Caki2 (cell line): ENCODE results near the gene CCDC33. TPM values are rescaled to one million over a fixed set of nuclear protein-coding genes. Genes with fewer than 3 reads are reported as not detected.

Experiments
- DNase-seq: peaks from one replicate; pipeline ENCODE4 v3.0.0-alpha.2; 2015; ENCODE audit warnings: low read depth
- in situ Hi-C: cut with HindIII; loops from 2 replicates; pipeline ENCODE4 v1.10.0; 2016; ENCODE audit warnings: low sequenced_read_pairs, low pct_unique_long_range_greater_than_20kb, mixed read lengths
- total RNA-seq: library from RNA; depleted of rRNA; stranded (reverse); fragments of >200 nt; shearing (Covaris generic); gene quantifications from 2 replicates; pipeline ENCODE4 v1.2.3, GENCODE V29; 2014; ENCODE audit warnings: low replicate concordance

CCDC33 gene
- total RNA-seq, 1 experiment from 2014 or later: 0.84 TPM

- no peak for DNase-seq
Observed at GRCh38 chr15:74245342-74245931, 9.3 kb downstream of the CCDC33 start.

GRCh38 chr15:74250266-74250665 is 14.1 kb downstream of the CCDC33 start:
- in situ Hi-C loops: no loop called here
- no peak for DNase-seq

More at GRCh38 chr15:74245342-74245931, 9.3 kb downstream of the CCDC33 start:
- in situ Hi-C loops: no loop called here

GRCh38 chr15:74251131-74251811 is 15.1 kb downstream of the CCDC33 start:
- in situ Hi-C loops: no loop called here
- no peak for DNase-seq

DNA sequence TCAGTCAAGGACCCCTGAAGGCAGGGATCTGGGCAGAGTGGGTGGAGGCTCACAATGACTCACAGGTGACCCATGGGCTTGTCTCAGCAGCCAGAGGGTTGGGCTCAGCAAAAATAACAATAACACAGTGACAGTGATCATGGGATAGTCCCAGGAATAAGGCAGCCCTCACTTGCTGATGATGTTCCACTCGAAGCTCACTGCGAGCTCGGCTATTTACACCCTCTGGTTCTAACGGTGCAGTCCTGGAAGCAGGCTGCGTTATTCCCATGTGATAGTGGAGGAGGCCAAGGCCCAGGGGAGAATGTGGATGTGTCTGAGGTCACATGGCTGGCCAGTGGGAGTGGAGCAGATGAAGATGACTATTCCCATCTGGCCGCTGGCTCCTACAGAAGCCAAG is 16.2 kb downstream of the CCDC33 start:
- peak; percentile 52 for DNase-seq
- in situ Hi-C loops: no loop called here

GRCh38 chr15:74252721-74253120 is 16.6 kb downstream of the CCDC33 start:
- no peak for DNase-seq
- in situ Hi-C loops: no loop called here

GRCh38 chr15:74253211-74253921 is 17.2 kb downstream of the CCDC33 start:
- in situ Hi-C loops: no loop called here
- no peak for DNase-seq

GRCh38 chr15:74257105-74257504 is 21.0 kb downstream of the CCDC33 start:
- no peak for DNase-seq
- in situ Hi-C loops: no loop called here

DNA sequence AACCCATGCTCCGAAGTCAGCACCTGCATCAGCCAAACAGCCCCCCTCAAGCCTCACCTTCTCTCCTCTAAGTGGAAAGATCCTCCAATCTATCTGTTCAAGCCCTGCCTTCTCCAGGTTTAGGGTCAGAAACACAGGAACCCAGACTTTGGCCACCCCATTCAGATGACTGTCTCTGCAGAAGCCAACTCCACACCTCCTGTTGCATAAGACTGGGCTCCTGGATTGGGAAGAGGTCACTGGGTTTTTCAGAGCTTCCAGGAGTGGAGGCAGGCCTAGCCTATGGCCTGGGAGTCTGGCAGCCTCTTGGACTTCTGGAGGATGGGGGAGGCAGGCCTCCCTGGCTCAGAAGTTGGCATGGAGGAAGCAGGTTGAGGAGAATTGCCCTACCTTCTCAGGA is 21.5 kb downstream of the CCDC33 start:
- in situ Hi-C loops: no loop called here
- DNase-seq: no peak

GRCh38 chr15:74258456-74259291 is 22.5 kb downstream of the CCDC33 start:
- no peak for DNase-seq
- in situ Hi-C loops: no loop called here

GRCh38 chr15:74259292-74259648 is 23.1 kb downstream of the CCDC33 start:
- DNase-seq: no peak
- in situ Hi-C loops: no loop called here

DNA sequence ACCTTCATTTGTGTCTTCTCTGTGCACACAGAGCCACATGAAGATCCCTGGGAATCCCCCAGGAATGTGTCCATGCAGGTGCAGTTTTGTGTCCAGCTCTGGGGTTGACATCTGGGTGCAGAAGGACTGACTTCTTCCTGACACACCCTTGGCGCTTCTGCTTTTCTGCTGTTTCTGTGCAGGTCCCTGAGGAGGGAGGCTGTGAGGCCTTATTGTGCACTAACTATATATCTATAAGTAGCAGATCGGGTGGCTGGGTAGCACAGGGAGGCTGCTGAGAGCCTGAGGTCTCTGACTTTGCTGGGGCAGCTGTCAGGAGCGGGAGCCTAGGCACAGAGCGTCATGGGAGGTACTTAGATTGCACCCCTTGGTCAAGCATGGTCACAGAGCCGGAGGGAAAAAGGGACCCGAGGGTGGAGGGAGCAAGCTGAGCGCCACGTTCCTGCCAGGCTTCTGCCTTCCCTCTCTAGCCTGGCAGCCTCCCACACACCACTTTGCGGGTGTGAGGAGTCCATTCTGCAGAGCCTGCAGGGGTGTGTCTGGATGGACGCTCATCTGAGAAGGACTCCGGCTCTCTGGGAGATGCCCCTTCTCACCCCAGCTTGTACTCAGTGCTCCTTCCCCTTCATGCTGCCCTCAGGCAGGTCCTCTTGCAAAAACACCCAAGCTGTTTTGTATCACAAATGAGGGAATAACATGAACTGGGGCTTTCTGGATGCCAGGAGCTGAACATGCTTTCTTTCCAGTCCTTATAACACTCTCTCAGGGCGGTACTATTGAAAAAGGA is 23.9 kb downstream of the CCDC33 start:
- in situ Hi-C loops: no loop called here
- no peak for DNase-seq

DNA sequence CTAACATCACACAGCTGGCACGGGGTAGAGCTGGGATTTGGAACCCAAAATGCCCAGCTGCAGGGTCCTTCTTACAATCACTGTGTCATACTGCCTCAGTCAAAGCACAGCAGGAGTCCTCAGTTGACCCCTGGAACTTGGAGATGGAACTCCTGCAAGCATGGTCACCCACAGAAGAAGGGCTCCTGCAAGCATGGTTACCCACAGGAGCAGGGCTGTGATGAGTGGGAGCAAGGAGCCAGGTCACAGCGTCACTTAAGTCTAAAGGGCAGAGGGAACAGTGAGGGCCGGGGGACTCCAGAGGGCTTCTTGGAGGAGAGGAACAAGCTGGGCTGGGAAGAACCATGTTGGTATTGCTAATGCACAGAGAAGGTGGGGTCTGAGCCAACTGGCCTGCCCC is 24.9 kb downstream of the CCDC33 start:
- in situ Hi-C loops: no loop called here
- no peak for DNase-seq

GRCh38 chr15:74261685-74262084 is 25.6 kb downstream of the CCDC33 start:
- DNase-seq: no peak
- in situ Hi-C loops: no loop called here

DNA sequence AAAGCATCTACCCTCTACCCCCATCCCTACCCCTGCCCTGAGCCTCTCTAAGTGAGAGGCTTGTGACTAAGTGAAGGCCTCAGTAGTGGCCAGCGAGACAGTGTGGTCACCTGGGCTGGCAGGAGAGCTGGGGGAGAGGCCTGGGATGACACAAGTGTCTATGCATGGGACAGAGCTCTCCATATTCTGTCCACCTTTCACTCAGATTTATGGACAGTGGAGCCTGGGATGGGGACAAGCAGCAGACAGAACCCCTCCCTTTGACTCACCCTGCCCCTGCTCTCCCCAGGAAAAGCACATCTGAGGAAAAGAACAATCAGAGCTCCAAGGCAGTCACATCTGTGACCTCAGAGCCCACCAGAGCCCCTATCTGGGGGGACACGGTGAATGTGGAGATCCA is 26.0 kb downstream of the CCDC33 start:
- in situ Hi-C loops: no loop called here
- DNase-seq: no peak

GRCh38 chr15:74262625-74263024 is 26.5 kb downstream of the CCDC33 start:
- in situ Hi-C loops: no loop called here
- no peak for DNase-seq

GRCh38 chr15:74263466-74263865 is 27.3 kb downstream of the CCDC33 start:
- in situ Hi-C loops: no loop called here
- no peak for DNase-seq

- in situ Hi-C loops: no loop called here
- no peak for DNase-seq
Observed at GRCh38 chr15:74264081-74264501, 28.0 kb downstream of the CCDC33 start.

GRCh38 chr15:74265046-74265639 is 29.0 kb downstream of the CCDC33 start:
- in situ Hi-C loops: no loop called here
- peak; percentile 28 for DNase-seq
